ENCODE results near the gene GPR142.

The GPR142 gene

DNA sequence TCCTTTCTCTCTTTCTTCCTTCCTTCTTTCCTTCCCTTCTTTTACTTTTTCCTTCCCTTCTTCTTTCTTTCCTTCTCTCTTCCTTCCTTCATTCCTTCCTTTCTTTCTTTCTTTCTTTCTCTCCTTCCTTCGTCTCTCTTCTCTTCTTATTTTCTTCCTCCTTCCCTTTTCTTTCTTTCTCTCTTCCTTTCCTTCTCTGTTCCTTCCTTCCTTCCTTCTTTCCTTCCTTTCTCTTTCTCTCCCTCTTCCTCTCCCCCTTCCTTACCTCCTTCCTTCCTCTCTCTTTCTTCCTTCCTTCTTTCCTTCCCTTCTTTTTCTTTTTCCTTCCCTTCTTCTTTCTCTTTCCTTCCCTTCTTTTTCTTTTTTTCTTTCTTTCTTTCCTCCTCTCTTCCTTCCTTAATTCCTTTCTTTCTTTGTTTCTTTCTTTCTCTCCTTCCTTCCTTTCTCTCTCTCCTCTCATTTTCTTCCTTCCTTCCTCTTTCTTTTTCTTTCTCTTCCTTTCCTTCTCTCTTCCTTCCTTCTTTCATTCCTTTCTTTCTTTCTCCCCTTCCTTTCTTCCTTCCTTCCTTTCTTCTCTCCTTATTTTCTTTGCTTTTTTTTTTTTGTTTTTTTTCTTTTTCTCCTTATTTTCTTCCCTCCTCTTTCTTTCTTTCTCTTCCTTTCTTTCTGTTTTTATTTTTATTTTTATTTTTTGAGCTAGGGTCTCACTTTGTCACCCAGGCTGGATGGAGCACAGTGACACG lies 22.8 kb downstream of the GPR142 start:
- no peak overlapping the region for H3K4me3 ChIP-seq (ENCODE audit: low read length)
- H3K9me3 ChIP-seq (replicated peaks; ENCODE audit: low read length), result no peaks in the 10 kb centered on the region
- H3K27me3 ChIP-seq (ENCODE audit: control insufficient read depth, insufficient read depth, low read length), result no peaks in the 10 kb centered on the region
- no peaks in the 10 kb centered on the region for H3K4me1 ChIP-seq (ENCODE audit: control insufficient read depth, insufficient read depth, low read length)
- no peak overlapping the region for H3K9ac ChIP-seq (ENCODE audit: low read depth, low read length)
- no peak overlapping the region for H3K4me2 ChIP-seq (ENCODE audit: low read length)
- no peaks in the 10 kb centered on the region for H3K36me3 ChIP-seq (ENCODE audit: insufficient read depth, low read length)

DNA sequence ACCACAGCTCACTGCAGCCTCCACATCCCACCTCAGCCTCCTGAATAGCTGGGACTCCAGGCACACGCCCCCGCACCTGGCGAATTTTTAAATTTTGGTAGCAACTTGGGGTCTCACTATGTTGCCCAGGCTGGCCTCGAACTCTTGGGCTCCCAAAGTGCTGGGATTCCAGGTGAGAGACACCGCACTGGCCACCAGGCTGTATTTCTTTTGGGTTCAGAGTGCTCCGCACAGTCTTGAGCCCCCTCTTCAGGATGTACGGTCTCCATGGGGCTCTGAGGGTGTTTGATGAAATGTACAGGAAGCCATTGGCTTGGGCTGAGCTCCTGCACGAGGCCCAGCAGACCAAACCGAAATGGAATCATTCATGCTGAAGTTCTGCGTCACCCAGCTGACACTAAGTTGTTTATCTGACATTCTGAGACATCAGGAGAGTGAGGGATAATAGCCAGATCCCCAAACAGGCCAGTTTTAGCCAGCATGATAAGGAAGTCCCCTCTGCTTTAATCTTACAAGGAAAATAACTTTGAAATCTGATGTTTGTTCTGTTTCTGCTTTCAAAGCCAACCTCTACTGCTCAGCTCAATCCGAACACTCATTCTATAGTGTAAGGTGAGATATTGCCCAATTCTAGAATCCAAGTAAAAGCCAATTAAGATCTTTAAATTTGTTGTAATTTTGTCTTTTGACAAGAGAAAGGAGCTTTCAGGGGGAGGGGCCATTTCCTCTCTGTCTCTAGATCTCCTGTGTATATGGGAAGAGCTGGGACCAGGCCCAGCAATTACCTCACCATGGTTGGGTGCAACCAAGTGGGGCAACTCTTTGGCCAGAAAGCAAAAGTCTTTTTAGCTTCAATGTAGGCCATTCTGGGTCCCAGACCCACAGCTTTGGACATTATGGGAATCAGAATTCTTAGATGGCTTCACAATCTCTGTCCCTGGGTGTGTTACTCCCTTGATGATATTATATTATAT lies 23.7 kb downstream of the GPR142 start:
- Histone ChIP-seq H3K36me3 (ENCODE audit: insufficient read depth, low read length) (no peaks in the 10 kb centered on the region), H3K9me3 (replicated peaks; ENCODE audit: low read length) (no peaks in the 10 kb centered on the region), H3K4me2 (ENCODE audit: low read length) (no peak overlapping the region), H3K4me3 (ENCODE audit: low read length) (no peak overlapping the region), H3K9ac (ENCODE audit: low read depth, low read length) (no peak overlapping the region), H3K4me1 (ENCODE audit: control insufficient read depth, insufficient read depth, low read length) (no peaks in the 10 kb centered on the region), H3K27me3 (ENCODE audit: control insufficient read depth, insufficient read depth, low read length) (no peaks in the 10 kb centered on the region)

DNA sequence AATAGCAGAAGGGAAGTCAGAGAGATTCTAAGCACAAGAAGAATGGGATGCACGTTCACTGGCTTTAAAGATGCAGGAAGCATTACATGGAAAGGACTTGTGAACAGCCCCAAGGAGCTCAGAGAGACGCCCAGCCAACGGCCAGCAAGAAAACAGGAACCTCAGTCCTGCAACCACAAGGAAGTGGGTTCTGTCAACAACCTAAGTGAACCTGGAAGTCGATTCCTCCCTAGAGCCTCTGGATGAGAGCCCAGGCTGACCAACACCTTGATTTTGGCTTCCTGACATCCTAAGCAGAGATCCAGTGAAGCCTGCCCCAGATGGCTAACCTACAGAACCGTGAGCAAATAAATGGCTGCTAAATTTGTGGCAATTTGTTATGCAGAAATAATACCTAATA lies 24.5 kb downstream of the GPR142 start:
- H3K36me3 ChIP-seq (ENCODE audit: insufficient read depth, low read length), result no peaks in the 10 kb centered on the region
- no peaks in the 10 kb centered on the region for H3K4me1 ChIP-seq (ENCODE audit: control insufficient read depth, insufficient read depth, low read length)
- H3K4me3 ChIP-seq (ENCODE audit: low read length), result no peak overlapping the region
- no peaks in the 10 kb centered on the region for H3K9me3 ChIP-seq (replicated peaks; ENCODE audit: low read length)
- H3K4me2 ChIP-seq (ENCODE audit: low read length), result no peak overlapping the region
- H3K9ac ChIP-seq (ENCODE audit: low read depth, low read length), result no peak overlapping the region
- no peaks in the 10 kb centered on the region for H3K27me3 ChIP-seq (ENCODE audit: control insufficient read depth, insufficient read depth, low read length)

DNA sequence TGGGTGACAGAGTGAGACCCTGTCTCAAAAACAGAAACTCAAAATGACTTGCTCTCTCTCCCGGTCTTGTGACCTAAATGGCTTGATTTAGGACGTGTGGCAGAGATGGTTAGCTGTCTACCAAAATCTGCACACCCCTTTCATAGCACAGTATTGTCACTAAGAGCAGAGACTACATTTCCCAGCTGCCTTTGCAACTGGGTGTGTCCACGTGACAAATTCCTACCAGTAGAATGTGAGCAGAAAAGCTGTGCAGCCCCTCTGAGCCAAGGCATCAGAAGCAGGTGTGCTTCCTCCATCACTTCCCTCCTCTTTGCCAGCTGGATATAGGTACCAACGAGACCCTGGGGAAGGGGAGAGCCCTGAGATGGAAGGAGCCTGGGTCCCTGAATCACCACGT lies 25.5 kb downstream of the GPR142 start:
- Histone ChIP-seq H3K4me3 (ENCODE audit: low read length) (no peak overlapping the region), H3K4me2 (ENCODE audit: low read length) (no peak overlapping the region), H3K9ac (ENCODE audit: low read depth, low read length) (no peak overlapping the region)

DNA sequence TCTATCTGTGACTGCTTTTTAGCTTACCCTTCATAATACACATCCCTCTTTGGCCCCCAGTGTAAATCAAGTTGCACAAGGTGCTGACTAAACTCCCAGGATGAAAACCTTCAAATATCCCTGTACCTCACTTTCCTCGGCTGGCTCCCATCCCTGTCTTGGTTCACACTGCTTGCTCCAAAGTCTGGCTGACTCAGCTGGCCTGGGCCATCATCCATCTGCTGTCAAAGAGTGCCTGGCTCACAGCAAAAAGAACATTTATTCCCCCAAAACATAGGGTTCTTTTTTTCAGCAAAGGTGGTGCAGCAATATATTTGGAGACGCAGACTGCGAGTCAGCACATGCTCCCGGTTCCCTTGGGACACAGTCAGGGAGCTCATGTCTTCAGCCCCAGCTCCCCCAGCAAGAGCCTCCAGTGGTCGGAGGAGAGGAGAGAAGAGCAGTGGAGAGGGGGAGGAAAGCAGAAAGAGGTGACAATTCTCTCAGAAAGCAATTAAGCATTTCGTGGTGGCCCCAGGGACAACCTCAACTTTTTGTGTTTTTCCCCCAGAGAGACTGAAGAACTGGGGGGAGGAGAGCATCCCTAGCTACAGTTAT lies 26.1 kb downstream of the GPR142 start:
- Histone ChIP-seq H3K9ac (ENCODE audit: low read depth, low read length) (no peak overlapping the region), H3K27me3 (ENCODE audit: control insufficient read depth, insufficient read depth, low read length) (no peaks in the 10 kb centered on the region), H3K9me3 (replicated peaks; ENCODE audit: low read length) (no peaks in the 10 kb centered on the region), H3K36me3 (ENCODE audit: insufficient read depth, low read length) (no peaks in the 10 kb centered on the region), H3K4me2 (ENCODE audit: low read length) (no peak overlapping the region), H3K4me3 (ENCODE audit: low read length) (no peak overlapping the region), H3K4me1 (ENCODE audit: control insufficient read depth, insufficient read depth, low read length) (no peaks in the 10 kb centered on the region)

More for the DNA sequence above, 25.5 kb downstream of the GPR142 start:
- no peaks in the 10 kb centered on the region for H3K27me3 ChIP-seq (ENCODE audit: control insufficient read depth, insufficient read depth, low read length)
- no peaks in the 10 kb centered on the region for H3K36me3 ChIP-seq (ENCODE audit: insufficient read depth, low read length)
- H3K4me1 ChIP-seq (ENCODE audit: control insufficient read depth, insufficient read depth, low read length), result no peaks in the 10 kb centered on the region
- no peaks in the 10 kb centered on the region for H3K9me3 ChIP-seq (replicated peaks; ENCODE audit: low read length)

DNA sequence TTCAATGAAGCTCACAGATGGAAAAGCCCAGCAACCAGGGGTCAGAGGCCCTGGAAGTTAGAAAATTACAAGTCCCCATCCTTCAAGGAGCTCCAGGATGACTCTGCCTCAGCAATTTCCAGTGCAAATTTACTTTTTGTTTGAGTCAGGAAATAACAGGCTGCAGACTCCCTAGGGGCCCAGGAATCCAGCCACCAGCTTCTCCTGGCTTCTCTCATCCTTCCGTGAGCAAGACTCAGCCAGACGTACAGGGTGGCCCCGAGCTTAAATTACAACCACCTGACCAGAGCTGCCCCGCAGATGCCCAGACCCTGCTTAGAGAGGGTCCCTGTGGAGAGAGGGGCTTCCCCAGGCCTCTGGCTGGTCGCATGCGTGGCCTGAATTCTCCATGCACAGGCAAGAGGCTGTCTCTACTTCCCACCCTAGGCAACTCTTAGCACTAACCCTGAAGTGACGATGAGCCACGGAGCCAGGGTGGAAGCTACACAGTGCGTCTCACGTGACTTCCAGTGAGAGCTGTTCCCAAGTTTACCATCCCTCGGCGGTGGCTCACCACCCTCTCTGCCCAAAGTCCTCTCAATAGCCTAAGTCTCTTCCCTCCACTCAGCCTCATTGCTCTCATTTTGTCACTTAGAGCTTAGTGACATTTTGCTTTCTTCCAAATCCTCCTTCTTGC lies 27.1 kb downstream of the GPR142 start:
- H3K4me3 ChIP-seq (ENCODE audit: low read length), result no peak overlapping the region
- no peak overlapping the region for H3K4me2 ChIP-seq (ENCODE audit: low read length)
- H3K9ac ChIP-seq (ENCODE audit: low read depth, low read length), result no peak overlapping the region
- no peaks in the 10 kb centered on the region for H3K36me3 ChIP-seq (ENCODE audit: insufficient read depth, low read length)
- H3K4me1 ChIP-seq (ENCODE audit: control insufficient read depth, insufficient read depth, low read length), result no peaks in the 10 kb centered on the region
- H3K9me3 ChIP-seq (replicated peaks; ENCODE audit: low read length), result no peaks in the 10 kb centered on the region
- no peaks in the 10 kb centered on the region for H3K27me3 ChIP-seq (ENCODE audit: control insufficient read depth, insufficient read depth, low read length)

DNA sequence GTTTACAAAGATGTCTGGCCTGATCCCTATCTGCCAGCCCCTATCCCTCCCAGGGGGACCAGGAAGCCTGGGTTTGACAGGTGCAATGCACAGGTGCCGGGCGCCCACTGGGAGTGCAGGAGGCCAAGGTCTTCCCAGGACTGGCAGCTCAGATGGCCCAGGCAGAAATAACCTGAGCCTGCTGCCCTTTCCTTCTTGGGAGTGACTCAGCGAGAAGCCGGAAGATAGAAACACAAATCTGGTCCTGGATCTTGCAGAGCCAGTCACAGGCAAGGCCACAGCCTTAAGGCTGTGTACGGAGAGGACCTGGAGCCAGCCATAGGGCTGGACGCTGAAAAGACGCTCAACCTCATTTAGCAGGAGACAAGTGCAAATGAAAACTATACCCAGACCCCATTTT lies 27.7 kb downstream of the GPR142 start:
- Histone ChIP-seq H3K27me3 (ENCODE audit: control insufficient read depth, insufficient read depth, low read length) (no peaks in the 10 kb centered on the region), H3K4me2 (ENCODE audit: low read length) (no peak overlapping the region), H3K4me1 (ENCODE audit: control insufficient read depth, insufficient read depth, low read length) (no peaks in the 10 kb centered on the region), H3K9ac (ENCODE audit: low read depth, low read length) (no peak overlapping the region), H3K36me3 (ENCODE audit: insufficient read depth, low read length) (no peaks in the 10 kb centered on the region), H3K9me3 (replicated peaks; ENCODE audit: low read length) (no peaks in the 10 kb centered on the region), H3K4me3 (ENCODE audit: low read length) (no peak overlapping the region)

DNA sequence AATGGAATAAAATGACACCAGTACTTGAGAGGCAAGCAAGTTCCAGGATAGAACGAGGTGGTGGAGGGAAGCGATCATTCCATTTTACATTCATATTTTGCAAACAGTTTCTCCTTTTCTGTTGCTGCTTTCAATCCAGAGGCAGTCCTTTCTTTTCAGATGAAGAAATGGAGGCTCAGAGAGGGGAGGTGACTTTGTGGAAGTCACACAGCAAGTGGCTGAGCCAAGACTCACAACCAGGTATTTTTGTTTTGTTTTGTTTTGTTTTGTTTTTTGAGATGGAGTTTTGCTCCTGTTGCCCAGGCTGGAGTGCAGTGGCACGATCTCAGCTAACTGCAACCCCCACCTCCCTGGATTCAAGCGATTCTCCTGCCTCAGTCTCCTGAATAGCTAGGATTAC lies 29.3 kb downstream of the GPR142 start:
- H3K36me3 ChIP-seq (ENCODE audit: insufficient read depth, low read length), result no peaks in the 10 kb centered on the region
- H3K4me2 ChIP-seq (ENCODE audit: low read length), result no peak overlapping the region
- no peaks in the 10 kb centered on the region for H3K9me3 ChIP-seq (replicated peaks; ENCODE audit: low read length)
- H3K9ac ChIP-seq (ENCODE audit: low read depth, low read length), result no peak overlapping the region
- no peak overlapping the region for H3K4me3 ChIP-seq (ENCODE audit: low read length)
- H3K4me1 ChIP-seq (ENCODE audit: control insufficient read depth, insufficient read depth, low read length), result no peaks in the 10 kb centered on the region
- H3K27me3 ChIP-seq (ENCODE audit: control insufficient read depth, insufficient read depth, low read length), result no peaks in the 10 kb centered on the region

DNA sequence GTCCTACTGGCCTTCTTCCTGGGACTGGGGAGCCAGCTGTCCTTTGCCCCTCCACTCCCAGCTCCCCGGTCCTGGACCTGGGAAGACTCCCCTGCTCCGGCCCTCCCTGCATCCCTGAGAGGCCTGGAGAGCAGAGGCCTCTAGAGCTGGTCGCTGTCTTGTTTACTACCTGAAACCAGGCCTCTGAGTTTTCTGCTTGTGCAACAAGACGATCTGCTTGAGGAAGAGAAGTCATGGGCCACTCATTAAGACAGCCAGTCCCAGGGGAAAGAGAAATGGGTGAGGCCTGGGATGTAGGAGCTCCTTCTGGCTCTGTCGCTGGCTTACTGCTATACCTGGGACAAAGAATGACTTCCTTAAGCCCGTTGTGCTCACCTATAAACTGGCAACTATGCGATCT lies 34.7 kb downstream of the GPR142 start:
- no peaks in the 10 kb centered on the region for H3K27me3 ChIP-seq (ENCODE audit: control insufficient read depth, insufficient read depth, low read length)
- no peaks in the 10 kb centered on the region for H3K4me1 ChIP-seq (ENCODE audit: control insufficient read depth, insufficient read depth, low read length)
- no peaks in the 10 kb centered on the region for H3K9me3 ChIP-seq (replicated peaks; ENCODE audit: low read length)
- no peak overlapping the region for H3K4me2 ChIP-seq (ENCODE audit: low read length)
- no peaks in the 10 kb centered on the region for H3K36me3 ChIP-seq (ENCODE audit: insufficient read depth, low read length)
- no peak overlapping the region for H3K4me3 ChIP-seq (ENCODE audit: low read length)
- no peak overlapping the region for H3K9ac ChIP-seq (ENCODE audit: low read depth, low read length)

DNA sequence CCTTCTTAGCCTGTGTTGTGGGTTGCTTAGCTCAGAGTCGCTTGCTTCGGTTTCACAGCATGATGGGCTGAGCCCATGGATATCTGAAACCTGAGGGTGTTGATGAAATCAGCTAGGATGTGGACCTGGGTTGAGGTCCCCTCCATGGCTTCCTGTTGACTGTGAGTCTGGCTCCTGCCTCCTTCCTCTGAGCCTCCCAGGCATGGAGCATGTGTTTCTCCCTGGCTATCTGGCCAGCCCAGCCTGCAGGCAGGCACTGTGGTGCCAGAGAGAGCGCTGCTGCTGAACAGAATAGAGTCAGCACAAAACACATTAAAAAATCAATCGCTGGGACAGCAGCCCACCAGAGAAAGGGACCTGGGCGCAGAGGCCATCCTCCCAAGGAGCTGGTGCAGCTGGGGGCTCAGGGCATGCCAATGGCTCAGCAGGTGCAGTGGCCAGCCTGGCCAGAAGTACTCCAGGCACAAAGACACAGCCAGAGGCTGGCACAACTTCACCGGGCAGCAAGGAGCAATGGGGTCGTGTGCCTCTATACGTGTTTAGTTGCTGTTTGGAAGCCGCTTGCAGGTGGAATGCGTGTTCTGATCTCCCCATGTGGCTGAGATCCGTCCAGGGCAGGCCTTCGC lies 36.3 kb downstream of the GPR142 start:
- Histone ChIP-seq H3K4me3 (ENCODE audit: low read length) (no peak overlapping the region), H3K9me3 (replicated peaks; ENCODE audit: low read length) (no peaks in the 10 kb centered on the region), H3K4me1 (ENCODE audit: control insufficient read depth, insufficient read depth, low read length) (no peaks in the 10 kb centered on the region), H3K4me2 (ENCODE audit: low read length) (no peak overlapping the region), H3K9ac (ENCODE audit: low read depth, low read length) (no peak overlapping the region), H3K27me3 (ENCODE audit: control insufficient read depth, insufficient read depth, low read length) (no peaks in the 10 kb centered on the region), H3K36me3 (ENCODE audit: insufficient read depth, low read length) (no peaks in the 10 kb centered on the region)

DNA sequence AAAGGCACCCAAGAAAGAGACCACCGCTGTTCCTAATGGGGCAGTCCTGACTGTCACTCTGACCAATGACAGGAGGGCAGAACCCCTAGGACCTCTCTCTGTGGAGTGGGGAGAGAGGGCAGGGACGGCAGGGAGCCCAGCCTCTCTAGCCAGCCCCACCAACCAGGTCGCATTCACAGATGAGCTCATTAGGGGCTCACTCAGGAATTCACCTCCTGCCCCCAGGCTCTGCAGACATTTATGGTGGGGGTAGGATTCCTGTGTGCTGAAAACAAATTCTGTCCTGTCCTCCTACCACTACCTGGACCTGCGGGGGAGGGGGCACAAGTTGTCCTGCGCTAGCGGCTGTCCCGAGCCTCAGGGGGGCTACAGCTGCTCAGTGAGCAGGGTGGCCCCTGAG lies 36.9 kb downstream of the GPR142 start:
- H3K4me1 ChIP-seq (ENCODE audit: control insufficient read depth, insufficient read depth, low read length), result no peaks in the 10 kb centered on the region
- H3K27me3 ChIP-seq (ENCODE audit: control insufficient read depth, insufficient read depth, low read length), result no peaks in the 10 kb centered on the region
- no peak overlapping the region for H3K4me2 ChIP-seq (ENCODE audit: low read length)
- H3K9me3 ChIP-seq (replicated peaks; ENCODE audit: low read length), result no peaks in the 10 kb centered on the region
- H3K4me3 ChIP-seq (ENCODE audit: low read length), result no peak overlapping the region
- H3K36me3 ChIP-seq (ENCODE audit: insufficient read depth, low read length), result no peaks in the 10 kb centered on the region
- no peak overlapping the region for H3K9ac ChIP-seq (ENCODE audit: low read depth, low read length)
